ENCODE measurements around the gene ERICH6B.

DNA sequence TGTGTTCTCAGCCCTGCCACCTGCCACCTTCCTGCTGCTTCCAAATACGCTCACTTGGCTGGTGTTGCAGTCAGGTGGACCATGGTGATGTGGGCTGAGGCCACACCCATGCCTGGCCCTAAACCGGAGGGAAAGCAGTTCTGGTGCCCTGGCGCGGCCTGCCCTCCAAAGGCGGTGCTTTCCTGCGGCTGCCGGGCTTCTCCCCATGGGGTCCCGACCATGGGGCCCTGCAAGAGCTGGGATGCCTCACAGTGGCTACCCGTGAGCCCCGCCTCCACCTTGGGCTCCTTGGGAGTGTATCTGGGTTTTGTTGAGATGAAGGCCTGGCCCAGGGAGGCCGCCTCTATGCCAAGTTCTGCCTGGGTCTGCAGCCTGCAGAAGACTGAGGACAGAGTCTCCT, 73.7 kb downstream of the ERICH6B start:
- TF ChIP-seq, protein P1, sequence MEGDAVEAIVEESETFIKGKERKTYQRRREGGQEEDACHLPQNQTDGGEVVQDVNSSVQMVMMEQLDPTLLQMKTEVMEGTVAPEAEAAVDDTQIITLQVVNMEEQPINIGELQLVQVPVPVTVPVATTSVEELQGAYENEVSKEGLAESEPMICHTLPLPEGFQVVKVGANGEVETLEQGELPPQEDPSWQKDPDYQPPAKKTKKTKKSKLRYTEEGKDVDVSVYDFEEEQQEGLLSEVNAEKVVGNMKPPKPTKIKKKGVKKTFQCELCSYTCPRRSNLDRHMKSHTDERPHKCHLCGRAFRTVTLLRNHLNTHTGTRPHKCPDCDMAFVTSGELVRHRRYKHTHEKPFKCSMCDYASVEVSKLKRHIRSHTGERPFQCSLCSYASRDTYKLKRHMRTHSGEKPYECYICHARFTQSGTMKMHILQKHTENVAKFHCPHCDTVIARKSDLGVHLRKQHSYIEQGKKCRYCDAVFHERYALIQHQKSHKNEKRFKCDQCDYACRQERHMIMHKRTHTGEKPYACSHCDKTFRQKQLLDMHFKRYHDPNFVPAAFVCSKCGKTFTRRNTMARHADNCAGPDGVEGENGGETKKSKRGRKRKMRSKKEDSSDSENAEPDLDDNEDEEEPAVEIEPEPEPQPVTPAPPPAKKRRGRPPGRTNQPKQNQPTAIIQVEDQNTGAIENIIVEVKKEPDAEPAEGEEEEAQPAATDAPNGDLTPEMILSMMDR (IDR thresholded peaks at IDR 0.05): no peak
- no peak for TF ChIP-seq POLR2A (IDR thresholded peaks at IDR 0.05)
